Kidney (tissue), 14 donors: ENCODE results near the gene SSC5D. TPM values are rescaled to one million over a fixed set of nuclear protein-coding genes. Genes with fewer than 3 reads are reported as not detected.
A peak's percentile ranks its signal among the peaks of the same experiment; 100 is the strongest.

Source experiments
- DNase-seq, 5 donors: peaks; one replicate each; pipeline ENCODE4 v3.0.0-alpha.2; 2013 to 2020
- FAIRE-seq: peaks from 2 replicates; lab custom pipeline; 2012; peaks lifted over from hg19 to GRCh38; lab: Jason Lieb, UNC
- H3K27ac ChIP-seq, 2 donors: one replicate each; pipeline ENCODE4 v1.7.0; 2013; ENCODE audit warnings: low read depth in 2 of 2, low read length in 2 of 2, inconsistent platforms in 1 of 2
- H3K27me3 ChIP-seq: one replicate; pipeline ENCODE4 v1.7.1; 2013; ENCODE audit warnings: low read length, inconsistent platforms; ENCODE audit not compliant: control insufficient read depth, insufficient read depth
- H3K36me3 ChIP-seq, 3 donors: one replicate each; pipeline versions ENCODE4 v1.7.0 to v1.7.1; 2013; ENCODE audit warnings: low read length in 3 of 3, control low read depth in 1 of 3, inconsistent platforms in 1 of 3; ENCODE audit not compliant: insufficient read depth in 3 of 3, control insufficient read depth in 2 of 3
- H3K4me1 ChIP-seq, 3 donors: one replicate each; pipeline versions ENCODE4 v1.7.0 to v1.7.1; 2013; ENCODE audit warnings: low read length in 3 of 3, inconsistent platforms in 1 of 3, low read depth in 1 of 3; ENCODE audit not compliant: control insufficient read depth in 2 of 3, insufficient read depth in 2 of 3
- H3K4me3 ChIP-seq, 3 donors: one replicate each; pipeline versions ENCODE4 v1.7.0 to v1.8.1; 2013; ENCODE audit warnings: low read length in 3 of 3, control low read depth in 1 of 3, inconsistent platforms in 1 of 3
- H3K9ac ChIP-seq, 3 donors: one replicate each; pipeline versions ENCODE4 v1.7.0 to v1.7.1; 2013; ENCODE audit warnings: low read length in 3 of 3, control low read depth in 1 of 3, inconsistent platforms in 1 of 3
- H3K9me3 ChIP-seq, 3 donors: one replicate each; pipeline versions ENCODE4 v1.7.0 to v1.7.1; 2013; ENCODE audit warnings: low read length in 3 of 3, control low read depth in 1 of 3, inconsistent platforms in 1 of 3; ENCODE audit not compliant: control insufficient read depth in 2 of 3, insufficient read depth in 1 of 3
- CTCF ChIP-seq: IDR thresholded peaks from 3 replicates; pipeline ENCODE4 v1.5.1; 2012; ENCODE audit warnings: mild to moderate bottlenecking, moderate library complexity, borderline replicate concordance; ENCODE audit not compliant: insufficient read depth; ENCODE audit errors: extremely low read depth
- intact Hi-C: fragments of 100-400 bp; cut with DNase I; formaldehyde crosslinking; loops from one replicate; pipeline ENCODE4 v1.11.1; 2022
- polyA plus RNA-seq: library from polyadenylated mRNA; stranded (reverse); fragments of 350-450 nt; fragmentation: Illumina TruSeq; extraction: RNeasy Lipid Tissue Mini Kit (QIAGEN cat#74804); gene quantifications from one replicate; pipeline ENCODE4 v1.2.3, GENCODE V29; 2014; ENCODE audit warnings: low read depth, low replicate concordance; ENCODE audit not compliant: insufficient read depth
- total RNA-seq: library from RNA; stranded (reverse); fragmentation: NEBNext Ultra II Directional; extraction: Animal tissue kit (Norgen Biotek cat#: 25700); gene quantifications from one replicate; pipeline ENCODE4 v1.2.1, GENCODE V29; 2021
- donor health status: control.
- donor health status: control.
- donor health status: control.
- donor health status: control.
- donor health status: control.
- donor health status: DM: yes; HTN: yes; CAD: no.
- donor health status: Normal renal cell carcinoma (clear cell type).

The SSC5D gene
- total and polyA plus RNA-seq, 2 donors from 2014 or later, result 2.2 to 9.4 TPM

GRCh38 chr19:55453511-55454260, 34.5 kb upstream of the SSC5D start:
- peaks cover 4% of the 10 kb centered on the region for H3K27me3 ChIP-seq
- FAIRE-seq (no peak), DNase-seq (no peak)
- no peaks in the 10 kb centered on the region for H3K9me3 ChIP-seq
- H3K4me3 ChIP-seq, result no peak overlapping the region
- no peak overlapping the region for H3K27ac ChIP-seq
- intact Hi-C loops, result no loop called here
- TF ChIP-seq CTCF, result no peak
- no peaks in the 10 kb centered on the region for H3K36me3 ChIP-seq
- H3K4me1 ChIP-seq, result no peaks in the 10 kb centered on the region
- H3K9ac ChIP-seq, result no peak overlapping the region

GRCh38 chr19:55454787-55455243, 33.4 kb upstream of the SSC5D start:
- FAIRE-seq (no peak), DNase-seq (peak in 2 of 5 donors; percentile 54 to 69)
- intact Hi-C loops, result no loop called here
- no peak overlapping the region for H3K4me3 ChIP-seq
- H3K36me3 ChIP-seq, result no peaks in the 10 kb centered on the region
- H3K27ac ChIP-seq, result no peak overlapping the region
- H3K27me3 ChIP-seq, result peaks cover 3% of the 10 kb centered on the region
- H3K9ac ChIP-seq, result no peak overlapping the region
- no peaks in the 10 kb centered on the region for H3K9me3 ChIP-seq
- H3K4me1 ChIP-seq, result peaks cover 0 to 3% (median under 1%) of the 10 kb centered on the region in 3 donors
- peak; percentile 16 for TF ChIP-seq CTCF

- Histone ChIP-seq H3K9me3 (no peaks in the 10 kb centered on the region), H3K27me3 (no peaks in the 10 kb centered on the region), H3K36me3 (no peaks in the 10 kb centered on the region), H3K9ac (no peak overlapping the region), H3K4me1 (peaks cover 0 to 4% (median 4%) of the 10 kb centered on the region in 3 donors), H3K27ac (no peak overlapping the region), H3K4me3 (no peak overlapping the region)
- DNase-seq (no peak), FAIRE-seq (no peak)
- TF ChIP-seq CTCF, result no peak
- intact Hi-C loops, result no loop called here
Measured at GRCh38 chr19:55455576-55456235, 32.5 kb upstream of the SSC5D start.
